GM19351 (cell line): ENCODE measurements around the gene SF3B1.
A peak's percentile ranks its signal among the peaks of the same experiment; 100 is the strongest.
"Not testable (repeated sequence)": the region's sequence is repeated elsewhere in the genome, so short reads cannot be mapped to it uniquely, and the experiment has no call there.

Experiments
- ATAC-seq: cut with Tn5 transposase; IDR thresholded peaks from one replicate; pipeline ENCODE4 v1.9.1; 2021; ENCODE audit warnings: mild to moderate bottlenecking, moderate library complexity; ENCODE audit not compliant: unreplicated experiment

Gene SF3B1

GRCh38 chr2:197437380-197437779 is 2.6 kb upstream of the SF3B1 start:
- no peak for ATAC-seq

GRCh38 chr2:197435598-197436420 is 981 bp upstream of the SF3B1 start:
- ATAC-seq: peak; percentile 0

DNA sequence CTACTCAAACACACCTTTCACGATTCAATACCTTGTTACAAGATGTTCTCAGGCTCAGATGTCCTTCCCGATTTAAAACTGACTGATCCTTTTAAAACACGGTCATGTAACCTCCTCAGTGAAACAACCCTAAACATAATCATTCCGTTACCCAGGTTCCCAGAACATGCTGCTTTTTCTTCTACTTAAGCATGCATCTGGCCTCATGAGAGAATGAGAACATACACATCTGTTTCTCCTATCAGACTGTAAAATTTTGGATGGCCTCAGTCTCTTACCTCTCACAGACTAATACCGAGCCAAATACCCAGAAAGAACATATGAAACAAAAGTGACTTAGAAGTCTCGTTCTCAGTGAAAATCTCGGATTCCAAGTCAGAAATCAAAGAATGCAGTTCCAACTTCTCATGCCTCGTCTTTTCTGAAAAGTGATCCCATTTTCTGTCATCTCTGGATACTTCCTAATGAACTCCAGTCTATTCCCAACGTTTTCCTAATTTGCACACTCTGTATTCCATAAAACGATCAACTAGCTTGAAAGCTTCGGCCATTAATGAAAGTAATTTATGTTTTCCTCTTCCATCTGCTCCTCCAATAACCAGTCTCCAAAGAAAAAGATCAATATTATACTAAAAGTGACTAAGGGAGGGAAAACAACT is 919 bp downstream of the SF3B1 start:
- ATAC-seq: no peak

GRCh38 chr2:197432527-197432926 is 2.3 kb downstream of the SF3B1 start:
- ATAC-seq: not testable (repeated sequence)

GRCh38 chr2:197431858-197432257 is 3.0 kb downstream of the SF3B1 start:
- no peak for ATAC-seq

GRCh38 chr2:197427986-197428385 is 6.8 kb downstream of the SF3B1 start:
- no peak for ATAC-seq

GRCh38 chr2:197426723-197427603 is 7.9 kb downstream of the SF3B1 start:
- ATAC-seq: no peak

DNA sequence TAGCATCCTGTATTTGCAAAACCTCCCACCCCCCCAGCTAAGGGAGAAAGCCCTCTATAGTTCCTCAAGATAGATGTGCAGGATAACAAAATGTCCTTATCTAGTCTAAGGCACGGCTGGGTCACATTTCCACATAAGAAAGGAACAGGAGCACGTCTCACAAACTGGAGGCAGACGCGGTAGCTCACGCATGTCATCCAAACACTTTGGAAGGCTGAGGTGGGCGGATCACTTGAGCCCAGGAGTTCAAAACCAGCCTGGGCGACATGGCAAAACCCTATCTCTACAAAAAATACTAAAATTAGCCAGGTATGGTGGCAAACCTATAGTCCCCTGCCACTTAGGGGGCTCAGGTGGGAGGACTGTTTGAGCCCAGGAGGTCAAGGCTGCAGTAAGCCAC is 9.3 kb downstream of the SF3B1 start:
- no peak for ATAC-seq

- no peak for ATAC-seq
Observed at GRCh38 chr2:197423307-197423706, 11.5 kb downstream of the SF3B1 start.

DNA sequence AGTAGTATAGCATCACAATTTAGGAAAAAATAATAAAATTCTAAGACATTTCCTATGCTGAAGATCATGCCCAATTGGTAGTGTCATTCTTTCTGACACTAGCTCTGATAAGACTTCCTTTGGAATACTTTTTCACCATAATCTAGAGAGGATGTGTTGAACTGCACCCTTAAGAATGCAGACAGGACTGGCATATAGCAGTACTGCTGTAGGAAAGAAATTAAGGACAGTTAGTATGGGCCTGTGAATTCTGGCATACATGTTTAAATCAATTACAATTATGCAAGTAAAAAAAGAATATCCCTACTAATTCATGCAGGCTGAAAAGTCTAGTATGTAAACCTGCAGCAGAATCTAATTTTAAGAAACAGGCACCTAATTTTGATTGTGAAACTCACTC is 15.4 kb downstream of the SF3B1 start:
- ATAC-seq: no peak

DNA sequence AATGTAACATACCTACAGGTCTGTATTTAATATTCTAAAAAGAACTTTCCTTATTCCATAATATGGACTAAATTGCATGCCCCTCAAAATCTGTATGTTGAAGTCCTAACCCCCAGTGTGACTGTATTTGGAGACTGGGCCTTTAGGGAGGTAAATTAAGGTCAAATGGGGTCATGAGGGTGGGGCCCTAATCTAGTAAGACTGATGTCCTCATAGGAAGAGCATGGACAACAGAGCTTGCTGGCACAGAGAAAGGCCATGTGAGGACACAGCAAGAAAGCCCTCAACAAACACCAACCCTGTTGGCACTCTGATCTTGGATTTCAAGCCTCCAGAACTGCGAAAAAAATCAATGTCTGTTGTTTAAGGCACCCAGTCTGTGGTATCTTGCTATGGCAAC is 18.6 kb downstream of the SF3B1 start:
- no peak for ATAC-seq

- ATAC-seq: no peak
Observed at GRCh38 chr2:197414515-197414914, 20.3 kb downstream of the SF3B1 start.

DNA sequence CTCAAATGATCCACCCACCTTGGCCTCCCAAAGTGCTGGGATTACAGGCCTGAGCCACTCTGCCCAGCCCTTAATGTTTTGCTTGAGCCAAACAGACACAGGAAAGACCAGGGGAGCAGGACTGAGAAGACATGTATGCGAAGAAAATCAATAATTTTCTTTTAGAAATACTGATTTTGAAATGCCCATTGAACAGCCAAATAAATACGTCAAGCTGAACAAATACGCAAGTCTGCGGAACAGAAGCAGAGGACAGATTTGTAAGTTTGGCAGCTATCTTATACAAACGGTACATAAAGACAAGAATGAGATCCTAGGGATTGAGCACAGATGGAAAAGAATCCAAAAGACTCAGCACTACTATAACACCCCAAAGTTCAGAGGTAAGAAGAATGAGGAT is 20.8 kb downstream of the SF3B1 start:
- ATAC-seq: no peak

- ATAC-seq: no peak
Observed at GRCh38 chr2:197405582-197405981, 29.2 kb downstream of the SF3B1 start.

DNA sequence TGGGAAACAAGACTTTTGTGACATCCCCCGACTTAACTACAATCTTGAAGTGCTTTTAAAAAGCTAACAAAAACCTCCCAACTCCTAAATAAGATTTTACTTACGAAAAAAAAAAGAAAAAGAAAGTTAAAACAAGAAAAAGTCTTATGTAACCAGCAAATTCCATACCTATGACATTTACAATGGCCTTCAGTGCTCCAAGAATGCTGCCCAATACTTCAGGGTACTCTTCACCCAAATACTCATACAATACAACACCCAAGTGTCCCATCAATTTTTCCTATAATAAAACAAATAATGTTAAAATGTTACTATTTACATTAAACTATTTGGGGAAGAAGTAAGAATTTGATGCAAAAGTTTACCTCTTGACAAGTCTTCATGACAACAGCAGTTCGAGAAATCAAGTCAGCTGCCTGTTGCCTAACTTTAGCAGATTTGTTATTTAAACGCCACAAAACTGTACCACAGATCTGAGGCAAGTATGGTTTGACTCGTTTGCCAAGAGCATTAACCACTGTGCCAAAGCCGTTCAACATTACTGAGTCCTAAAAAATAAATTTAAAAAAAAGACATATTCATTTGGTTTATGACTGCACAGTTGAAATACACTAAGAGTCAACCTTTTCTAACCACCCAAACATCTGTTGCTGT is 34.8 kb downstream of the SF3B1 start:
- no peak for ATAC-seq

GRCh38 chr2:197398913-197399312 is 35.9 kb downstream of the SF3B1 start:
- no peak for ATAC-seq

GRCh38 chr2:197391220-197391717 is 43.6 kb downstream of the SF3B1 start:
- ATAC-seq: no peak

- ATAC-seq: no peak
Observed at GRCh38 chr2:197388866-197389587, 45.8 kb downstream of the SF3B1 start.

DNA sequence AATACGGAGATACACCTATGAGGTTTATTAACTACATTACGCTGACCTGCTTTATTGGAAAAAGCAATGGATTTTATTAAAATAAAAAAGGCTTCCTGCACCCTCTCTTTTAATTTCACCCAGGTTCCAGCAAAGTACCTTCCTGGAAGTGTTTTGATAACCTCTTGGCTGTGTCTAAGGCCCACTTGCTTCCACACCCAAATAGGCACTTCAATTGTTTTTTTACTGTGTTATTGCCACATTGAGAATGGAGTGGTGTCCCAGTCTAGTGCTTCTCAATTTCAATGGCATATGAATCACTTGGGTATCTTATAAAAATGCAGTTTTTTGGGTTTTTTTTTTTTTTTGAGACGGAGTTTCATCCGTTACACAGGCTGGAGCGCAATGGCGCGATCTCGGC is 47.6 kb downstream of the SF3B1 start:
- ATAC-seq: no peak

- no peak for ATAC-seq
Observed at GRCh38 chr2:197386242-197386641, 48.6 kb downstream of the SF3B1 start.
